A673 (cell line): ENCODE data around the gene SFN.

Source experiments
- CTCF ChIP-seq: fragments of 300-800, 200-600 bp; sonication (generic); conservative IDR thresholded peaks from 2 replicates; pipeline ENCODE4 v1.5.1; 2017; ENCODE audit warnings: low read depth, mild to moderate bottlenecking, antibody characterized with exemption, low read length, moderate library complexity, mixed read lengths
- EZH2 ChIP-seq: fragments of 200-600 bp; sonication (generic); IDR thresholded peaks from 2 replicates; pipeline ENCODE4 v1.6.1; 2017; ENCODE audit warnings: borderline replicate concordance, low read depth, mild to moderate bottlenecking, mixed read lengths, antibody characterized with exemption, low read length; ENCODE audit not compliant: poor library complexity, severe bottlenecking

- TF ChIP-seq CTCF (no peak), EZH2 (no peak)
Observed at GRCh38 chr1:26833432-26834405, 29.2 kb upstream of the SFN start.
